Neural crest cell (in vitro differentiated cells): ENCODE data around the gene DPT. TPM values are rescaled to one million over a fixed set of nuclear protein-coding genes. Genes with fewer than 3 reads are reported as not detected.

Experiments used
- DNase-seq: peaks from one replicate; pipeline ENCODE4 v3.0.0; 2021; ENCODE audit warnings: low read depth, mixed read lengths, low spot score
- H3K27ac Mint-ChIP-seq: one replicate; pipeline ENCODE4 v1.8.0; 2021; ENCODE audit warnings: mild to moderate bottlenecking, mixed read lengths; ENCODE audit not compliant: unreplicated experiment
- H3K27me3 Mint-ChIP-seq: 2 replicates; pipeline ENCODE4 v1.8.0; 2021; ENCODE audit warnings: low read depth, mild to moderate bottlenecking, mixed read lengths
- H3K36me3 Mint-ChIP-seq: 2 replicates; pipeline ENCODE4 v1.8.0; 2021; ENCODE audit warnings: low read depth, mild to moderate bottlenecking, mixed read lengths
- H3K4me1 Mint-ChIP-seq: 2 replicates; pipeline ENCODE4 v1.8.0; 2021; ENCODE audit warnings: mixed read lengths
- H3K4me3 Mint-ChIP-seq: one replicate; pipeline ENCODE4 v1.8.0; 2021; ENCODE audit warnings: mild to moderate bottlenecking, mixed read lengths
- H3K9me3 Mint-ChIP-seq: 2 replicates; pipeline ENCODE4 v1.8.0; 2021; ENCODE audit warnings: mixed read lengths
- total RNA-seq: library from RNA; stranded (reverse); gene quantifications from 2 replicates; pipeline ENCODE4 v1.2.1, GENCODE V29; 2021
- TF ChIP-seq, protein P1 (sequence below): fragments of 200-600 bp; sonication (generic); conservative IDR thresholded peaks from 2 replicates; pipeline ENCODE4 v1.5.0; 2021; ENCODE audit warnings: antibody characterized with exemption, mild to moderate bottlenecking

DPT gene
- total RNA-seq, 1 donor from 2014 or later, result not detected

DNA sequence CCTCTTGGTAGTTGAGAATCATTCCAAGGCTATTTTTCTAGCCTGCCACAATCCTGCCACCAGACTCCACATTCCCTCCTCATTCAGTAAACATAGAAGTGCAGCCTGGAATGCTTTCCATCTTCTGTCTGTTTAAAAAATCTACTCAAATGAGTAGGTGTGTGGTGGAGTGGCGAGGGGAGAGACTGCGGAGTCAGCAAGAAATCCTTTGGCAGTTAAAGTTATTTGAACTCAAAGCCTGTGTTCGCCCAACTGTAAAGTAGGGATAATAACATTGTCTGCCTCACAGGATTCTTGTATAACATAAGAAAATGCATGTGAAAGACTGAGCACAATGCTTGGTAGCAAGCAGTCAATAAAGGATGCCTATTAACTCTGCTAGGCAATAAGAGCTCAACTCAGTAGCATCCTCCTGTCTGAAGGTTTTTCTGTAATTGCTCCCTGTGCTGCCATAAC lies 22.2 kb upstream of the DPT start:
- Mint-ChIP-seq H3K27me3 (peaks cover 4% of the 10 kb centered on the region), H3K4me3 (no peak overlapping the region), H3K36me3 (no peaks in the 10 kb centered on the region), H3K9me3 (no peaks in the 10 kb centered on the region), H3K27ac (no peak overlapping the region), H3K4me1 (peaks cover 11% of the 10 kb centered on the region)
- no peak for DNase-seq
- TF ChIP-seq, protein P1, sequence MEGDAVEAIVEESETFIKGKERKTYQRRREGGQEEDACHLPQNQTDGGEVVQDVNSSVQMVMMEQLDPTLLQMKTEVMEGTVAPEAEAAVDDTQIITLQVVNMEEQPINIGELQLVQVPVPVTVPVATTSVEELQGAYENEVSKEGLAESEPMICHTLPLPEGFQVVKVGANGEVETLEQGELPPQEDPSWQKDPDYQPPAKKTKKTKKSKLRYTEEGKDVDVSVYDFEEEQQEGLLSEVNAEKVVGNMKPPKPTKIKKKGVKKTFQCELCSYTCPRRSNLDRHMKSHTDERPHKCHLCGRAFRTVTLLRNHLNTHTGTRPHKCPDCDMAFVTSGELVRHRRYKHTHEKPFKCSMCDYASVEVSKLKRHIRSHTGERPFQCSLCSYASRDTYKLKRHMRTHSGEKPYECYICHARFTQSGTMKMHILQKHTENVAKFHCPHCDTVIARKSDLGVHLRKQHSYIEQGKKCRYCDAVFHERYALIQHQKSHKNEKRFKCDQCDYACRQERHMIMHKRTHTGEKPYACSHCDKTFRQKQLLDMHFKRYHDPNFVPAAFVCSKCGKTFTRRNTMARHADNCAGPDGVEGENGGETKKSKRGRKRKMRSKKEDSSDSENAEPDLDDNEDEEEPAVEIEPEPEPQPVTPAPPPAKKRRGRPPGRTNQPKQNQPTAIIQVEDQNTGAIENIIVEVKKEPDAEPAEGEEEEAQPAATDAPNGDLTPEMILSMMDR, result no peak

DNA sequence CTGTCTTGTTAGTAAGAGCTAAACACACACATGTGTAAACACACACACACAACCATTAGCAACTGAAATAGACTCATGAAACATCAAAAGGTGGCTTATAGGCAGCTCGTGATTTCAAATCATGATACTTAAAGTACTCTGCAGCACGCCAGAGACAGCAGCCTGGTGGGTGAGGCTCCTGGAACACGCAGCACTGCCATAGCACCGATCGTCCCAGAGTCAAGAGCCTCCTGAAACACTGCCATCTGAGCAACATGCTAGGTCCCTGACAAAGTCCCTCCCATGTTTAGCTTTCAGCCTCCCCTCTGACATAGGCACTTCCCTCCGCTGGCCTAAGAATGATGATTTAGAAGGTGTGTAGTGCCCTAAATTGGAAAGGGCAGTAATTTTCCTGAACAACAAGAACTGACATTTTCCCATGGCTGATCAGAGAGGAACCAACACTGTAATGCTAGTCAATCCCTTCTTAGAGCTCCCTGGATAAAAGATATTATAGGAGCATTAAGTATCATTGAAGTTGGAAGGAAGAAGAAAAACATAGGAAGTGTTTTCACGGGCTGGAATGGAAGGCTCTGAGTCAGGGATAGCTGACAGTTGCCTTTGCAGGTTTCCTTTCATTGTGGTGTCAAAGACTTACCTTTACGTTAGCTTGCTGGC lies 14.1 kb upstream of the DPT start:
- Mint-ChIP-seq H3K36me3 (no peaks in the 10 kb centered on the region), H3K4me3 (no peak overlapping the region), H3K27me3 (no peaks in the 10 kb centered on the region), H3K27ac (no peak overlapping the region), H3K9me3 (no peaks in the 10 kb centered on the region), H3K4me1 (no peaks in the 10 kb centered on the region)
- no peak for DNase-seq
- TF ChIP-seq, protein P1, result no peak

DNA sequence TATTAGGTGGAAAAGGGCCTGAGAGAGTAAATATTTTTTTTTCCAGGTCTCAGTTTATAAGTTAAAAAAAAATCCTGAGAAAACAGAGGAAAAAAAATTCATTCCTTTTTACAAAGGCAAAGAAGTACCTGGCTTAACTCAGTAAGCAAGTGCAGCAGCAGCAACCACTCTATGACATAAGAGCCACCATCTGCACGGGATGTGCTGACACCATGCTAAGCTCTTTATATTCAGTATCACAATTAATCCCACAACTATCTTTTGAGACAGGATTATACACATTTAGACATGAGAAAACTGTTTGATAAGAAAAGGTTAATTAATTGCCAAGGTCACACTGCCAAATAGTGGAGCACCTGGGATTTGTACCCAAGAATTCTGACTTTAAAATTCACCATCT lies 13.4 kb upstream of the DPT start:
- Mint-ChIP-seq H3K9me3 (no peaks in the 10 kb centered on the region), H3K36me3 (no peaks in the 10 kb centered on the region), H3K27ac (no peak overlapping the region), H3K4me3 (no peak overlapping the region), H3K4me1 (no peaks in the 10 kb centered on the region), H3K27me3 (no peaks in the 10 kb centered on the region)
- TF ChIP-seq, protein P1, result no peak
- DNase-seq, result no peak

DNA sequence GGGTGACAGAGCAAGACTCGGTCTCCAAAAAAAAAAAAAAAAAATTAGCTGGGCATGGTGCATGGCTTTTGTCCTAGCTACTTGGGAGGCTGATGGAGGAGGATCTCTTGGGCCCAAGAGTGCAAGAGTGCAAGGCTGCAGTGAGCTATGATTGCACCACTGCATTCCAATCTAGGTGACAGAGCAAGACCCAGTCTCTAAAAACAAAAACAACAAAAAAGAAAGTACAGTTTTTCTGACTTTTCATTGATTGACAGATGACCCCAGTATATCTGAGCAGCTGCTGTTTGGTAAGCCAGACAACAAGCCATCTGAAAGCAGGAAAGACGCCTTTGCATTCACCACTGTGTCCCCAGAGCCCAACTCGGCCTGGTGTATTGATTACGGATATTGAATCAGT lies 10.9 kb upstream of the DPT start:
- H3K4me1 Mint-ChIP-seq, result peaks cover 3% of the 10 kb centered on the region
- no peak for DNase-seq
- H3K27ac Mint-ChIP-seq, result no peak overlapping the region
- H3K9me3 Mint-ChIP-seq, result no peaks in the 10 kb centered on the region
- no peaks in the 10 kb centered on the region for H3K36me3 Mint-ChIP-seq
- no peak overlapping the region for H3K4me3 Mint-ChIP-seq
- no peaks in the 10 kb centered on the region for H3K27me3 Mint-ChIP-seq
- TF ChIP-seq, protein P1, result no peak

DNA sequence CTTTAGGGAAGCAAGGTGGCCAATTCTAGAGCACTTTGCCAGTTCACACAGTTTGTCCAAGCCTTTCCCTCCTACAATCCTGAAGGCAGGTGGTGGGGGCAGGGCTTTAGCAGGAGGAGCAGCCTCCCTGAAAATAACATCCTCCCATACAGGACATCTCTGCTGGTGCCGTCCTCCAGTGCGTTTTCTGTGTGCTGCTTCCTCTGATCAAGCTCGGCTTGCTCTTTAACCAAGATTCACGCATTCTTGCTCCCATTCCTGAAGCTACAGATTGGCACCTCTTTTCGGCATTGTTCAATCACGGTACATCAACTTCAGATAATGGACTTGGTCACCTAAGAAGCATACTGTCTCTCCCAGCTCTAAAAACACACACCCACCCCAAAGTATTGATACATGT lies 7.5 kb upstream of the DPT start:
- Mint-ChIP-seq H3K27me3 (no peaks in the 10 kb centered on the region), H3K9me3 (no peaks in the 10 kb centered on the region), H3K36me3 (no peaks in the 10 kb centered on the region), H3K27ac (no peak overlapping the region), H3K4me1 (peaks cover 9% of the 10 kb centered on the region), H3K4me3 (no peak overlapping the region)
- DNase-seq, result no peak
- TF ChIP-seq, protein P1, result no peak
